Measurements from ENCODE around the gene FLOT1.

GRCh38 chr6:30757261-30757904 lies 14.9 kb upstream of the FLOT1 start:
- TF ChIP-seq ZNF670 (tag by site-specific recombination; IDR thresholded peaks at IDR 0.05; ENCODE audit: low read depth) (no peak), PBX3 (CRISPR knock-in tag; IDR thresholded peaks at IDR 0.05) (no peak), ZNF174 (tag by site-specific recombination; IDR thresholded peaks at IDR 0.05) (no peak)
